Fibroblast of the conjunctiva (primary cell): ENCODE measurements around the gene WDR6.

Experiments
- DNase-seq: peaks from one replicate; pipeline ENCODE4 v3.0.0-alpha.2; 2010; ENCODE audit warnings: low read depth

WDR6 gene

GRCh38 chr3:49007068-49007770 lies at the start of gene WDR6:
Gene WDR6 (plus strand): TSS chr3:49007391. CDS start chr3:49007432, 41 bp downstream.
- peak; percentile 96 for DNase-seq

- DNase-seq: peak; percentile 9
Observed at GRCh38 chr3:48960841-48961413, 46.3 kb upstream of the WDR6 start.

- no peak for DNase-seq
Observed at GRCh38 chr3:48962340-48962739, 44.9 kb upstream of the WDR6 start.

- DNase-seq: no peak
Observed at GRCh38 chr3:48962939-48963338, 44.3 kb upstream of the WDR6 start.

GRCh38 chr3:48963591-48963990 lies 43.6 kb upstream of the WDR6 start:
- DNase-seq: no peak

GRCh38 chr3:48966367-48966766 lies 40.8 kb upstream of the WDR6 start:
- no peak for DNase-seq

GRCh38 chr3:48966876-48967361 lies 40.3 kb upstream of the WDR6 start:
- no peak for DNase-seq

GRCh38 chr3:48970586-48970985 lies 36.6 kb upstream of the WDR6 start:
- DNase-seq: no peak

GRCh38 chr3:48974076-48974864 lies 32.9 kb upstream of the WDR6 start:
- DNase-seq: no peak

- no peak for DNase-seq
Observed at GRCh38 chr3:48979451-48979850, 27.7 kb upstream of the WDR6 start.

GRCh38 chr3:48980295-48980694 lies 26.9 kb upstream of the WDR6 start:
- DNase-seq: no peak

GRCh38 chr3:48982016-48982415 lies 25.2 kb upstream of the WDR6 start:
- DNase-seq: no peak

- no peak for DNase-seq
Observed at GRCh38 chr3:48982686-48983085, 24.5 kb upstream of the WDR6 start.

GRCh38 chr3:48983096-48983495 lies 24.1 kb upstream of the WDR6 start:
- no peak for DNase-seq

- no peak for DNase-seq
Observed at GRCh38 chr3:48984663-48985062, 22.5 kb upstream of the WDR6 start.

- DNase-seq: no peak
Observed at GRCh38 chr3:48985831-48986376, 21.3 kb upstream of the WDR6 start.

- no peak for DNase-seq
Observed at GRCh38 chr3:48989126-48989795, 17.9 kb upstream of the WDR6 start.

GRCh38 chr3:48989796-48990635 lies 17.2 kb upstream of the WDR6 start, which contains the start of gene P4HTM:
Gene P4HTM (plus strand): TSS chr3:48990241. CDS start chr3:48990257, 16 bp downstream.
- DNase-seq: peak; percentile 82

- DNase-seq: no peak
Observed at GRCh38 chr3:48990636-48991469, 16.3 kb upstream of the WDR6 start.
